Measurements from ENCODE around the gene CINP. TPM values are rescaled to one million over a fixed set of nuclear protein-coding genes. Genes with fewer than 3 reads are reported as not detected.

Gene CINP
- total RNA-seq, 2 donors from 2014 or later = 32.5 to 36.5 TPM

DNA sequence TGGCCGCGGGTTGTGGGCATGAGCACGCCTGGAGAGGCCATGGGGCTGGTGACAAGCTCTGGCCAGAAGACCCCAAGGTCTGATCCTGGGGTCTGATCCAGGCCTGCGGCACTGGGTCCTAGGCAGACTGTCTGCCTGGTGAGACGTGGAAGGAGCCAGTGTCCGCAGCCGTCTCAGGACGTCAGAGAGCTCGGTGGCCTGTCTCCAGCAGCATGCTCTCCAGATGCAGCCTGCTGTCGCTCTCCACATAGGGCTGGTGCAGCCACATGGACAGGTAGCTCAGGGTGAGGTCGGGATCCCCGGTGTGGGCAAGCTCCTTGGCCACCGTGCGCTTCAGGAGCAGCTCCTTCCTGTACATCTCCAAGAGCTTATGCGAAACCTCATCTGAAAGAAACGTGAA, 14.3 kb downstream of the CINP start:
- ATAC-seq (ENCODE audit: insufficient number of reproducible peaks, low FRiP score, low read depth) (no peak), DNase-seq (ENCODE audit: low spot score) (no peak)
- Histone ChIP-seq H3K27ac (no peak overlapping the region), H3K36me3 (peaks cover 47% of the 10 kb centered on the region), H3K9me3 (no peaks in the 10 kb centered on the region), H3K4me3 (no peak overlapping the region), H3K27me3 (replicated peaks; ENCODE audit: insufficient read depth) (no peaks in the 10 kb centered on the region), H3K4me1 (ENCODE audit: control insufficient read depth in 1 of 2, low read depth in 2 of 2) (peaks cover 0 to 8% of the 10 kb centered on the region in 2 donors)
- TF ChIP-seq, protein P1, sequence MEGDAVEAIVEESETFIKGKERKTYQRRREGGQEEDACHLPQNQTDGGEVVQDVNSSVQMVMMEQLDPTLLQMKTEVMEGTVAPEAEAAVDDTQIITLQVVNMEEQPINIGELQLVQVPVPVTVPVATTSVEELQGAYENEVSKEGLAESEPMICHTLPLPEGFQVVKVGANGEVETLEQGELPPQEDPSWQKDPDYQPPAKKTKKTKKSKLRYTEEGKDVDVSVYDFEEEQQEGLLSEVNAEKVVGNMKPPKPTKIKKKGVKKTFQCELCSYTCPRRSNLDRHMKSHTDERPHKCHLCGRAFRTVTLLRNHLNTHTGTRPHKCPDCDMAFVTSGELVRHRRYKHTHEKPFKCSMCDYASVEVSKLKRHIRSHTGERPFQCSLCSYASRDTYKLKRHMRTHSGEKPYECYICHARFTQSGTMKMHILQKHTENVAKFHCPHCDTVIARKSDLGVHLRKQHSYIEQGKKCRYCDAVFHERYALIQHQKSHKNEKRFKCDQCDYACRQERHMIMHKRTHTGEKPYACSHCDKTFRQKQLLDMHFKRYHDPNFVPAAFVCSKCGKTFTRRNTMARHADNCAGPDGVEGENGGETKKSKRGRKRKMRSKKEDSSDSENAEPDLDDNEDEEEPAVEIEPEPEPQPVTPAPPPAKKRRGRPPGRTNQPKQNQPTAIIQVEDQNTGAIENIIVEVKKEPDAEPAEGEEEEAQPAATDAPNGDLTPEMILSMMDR (IDR thresholded peaks at IDR 0.05) = no peak

DNA sequence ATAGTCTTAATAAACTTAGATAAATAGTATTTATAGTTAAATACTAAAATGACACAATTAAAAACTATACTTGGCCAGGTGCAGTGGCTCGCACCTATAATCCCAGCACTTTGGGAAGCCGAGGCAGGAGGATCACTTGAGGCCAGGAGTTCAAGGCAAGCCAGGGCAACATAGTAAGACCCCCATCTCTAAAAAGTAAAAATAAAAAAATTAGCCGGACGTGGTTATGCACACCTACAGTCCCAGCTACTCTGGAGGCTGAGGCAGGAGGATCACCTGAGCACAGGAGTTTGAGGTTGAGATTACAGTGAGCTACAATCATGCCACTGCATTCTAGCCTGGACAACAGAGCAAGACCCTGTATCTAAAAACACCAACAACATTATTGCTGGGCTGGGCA, 16.0 kb downstream of the CINP start:
- Histone ChIP-seq H3K4me3 (no peak overlapping the region), H3K27me3 (replicated peaks; ENCODE audit: insufficient read depth) (no peaks in the 10 kb centered on the region), H3K36me3 (peaks cover 50% of the 10 kb centered on the region), H3K9me3 (no peaks in the 10 kb centered on the region), H3K27ac (no peak overlapping the region), H3K4me1 (ENCODE audit: control insufficient read depth in 1 of 2, low read depth in 2 of 2) (peaks cover 0 to 2% of the 10 kb centered on the region in 2 donors)
- TF ChIP-seq, protein P1 (IDR thresholded peaks at IDR 0.05) = no peak
- ATAC-seq (ENCODE audit: insufficient number of reproducible peaks, low FRiP score, low read depth) (no peak), DNase-seq (ENCODE audit: low spot score) (no peak)

DNA sequence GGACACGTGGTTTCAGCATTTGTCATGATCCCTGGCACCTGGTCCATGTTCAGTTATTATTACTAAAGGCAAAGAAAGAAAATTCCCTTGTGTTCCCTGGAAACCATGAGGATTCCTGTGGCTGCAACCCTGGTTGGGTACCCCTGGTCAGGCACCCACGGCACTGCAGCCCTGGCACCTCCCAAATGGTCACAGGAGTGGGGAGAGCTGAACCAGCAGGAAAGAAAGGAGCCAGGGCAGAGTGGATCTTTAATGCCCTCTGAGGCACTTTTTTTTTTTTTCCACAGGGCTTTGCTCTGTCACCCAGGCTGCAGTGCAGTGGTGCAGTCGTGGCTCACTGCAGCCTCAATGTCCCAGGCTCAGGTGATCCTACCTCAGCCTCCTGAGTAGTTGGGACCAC, 17.5 kb downstream of the CINP start:
- TF ChIP-seq, protein P1 (IDR thresholded peaks at IDR 0.05) = no peak

DNA sequence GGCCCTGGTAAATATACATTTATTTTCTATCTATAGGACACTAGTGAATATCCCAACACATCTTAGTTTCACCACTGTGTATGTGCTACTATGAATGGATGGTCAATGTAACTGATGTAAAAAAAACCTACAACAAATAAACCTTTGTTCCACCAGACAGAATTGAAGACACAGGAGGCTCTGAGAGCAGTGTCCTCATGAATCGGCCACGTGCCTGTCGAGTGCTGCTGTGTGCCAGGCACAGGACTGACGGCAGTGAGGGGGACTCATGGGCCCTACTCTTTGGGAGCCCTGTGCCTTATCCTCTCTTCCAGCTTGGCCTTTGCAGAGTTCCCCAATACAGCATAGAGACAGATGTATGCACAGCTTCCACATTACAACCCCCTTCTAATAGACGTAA, 18.2 kb downstream of the CINP start:
- H3K36me3 ChIP-seq = peaks cover 49% of the 10 kb centered on the region
- ATAC-seq (ENCODE audit: insufficient number of reproducible peaks, low FRiP score, low read depth) (no peak), DNase-seq (ENCODE audit: low spot score) (no peak)

More for the DNA sequence above, 17.5 kb downstream of the CINP start:
- no peak overlapping the region for H3K27ac ChIP-seq
- H3K36me3 ChIP-seq = peaks cover 50% of the 10 kb centered on the region
- ATAC-seq (ENCODE audit: insufficient number of reproducible peaks, low FRiP score, low read depth) = no peak
- no peak for DNase-seq (ENCODE audit: low spot score)
- no peaks in the 10 kb centered on the region for H3K27me3 ChIP-seq (replicated peaks; ENCODE audit: insufficient read depth)
- H3K4me3 ChIP-seq = no peak overlapping the region
- no peaks in the 10 kb centered on the region for H3K4me1 ChIP-seq (ENCODE audit: control insufficient read depth in 1 of 2, low read depth in 2 of 2)
- H3K9me3 ChIP-seq = no peaks in the 10 kb centered on the region

DNA sequence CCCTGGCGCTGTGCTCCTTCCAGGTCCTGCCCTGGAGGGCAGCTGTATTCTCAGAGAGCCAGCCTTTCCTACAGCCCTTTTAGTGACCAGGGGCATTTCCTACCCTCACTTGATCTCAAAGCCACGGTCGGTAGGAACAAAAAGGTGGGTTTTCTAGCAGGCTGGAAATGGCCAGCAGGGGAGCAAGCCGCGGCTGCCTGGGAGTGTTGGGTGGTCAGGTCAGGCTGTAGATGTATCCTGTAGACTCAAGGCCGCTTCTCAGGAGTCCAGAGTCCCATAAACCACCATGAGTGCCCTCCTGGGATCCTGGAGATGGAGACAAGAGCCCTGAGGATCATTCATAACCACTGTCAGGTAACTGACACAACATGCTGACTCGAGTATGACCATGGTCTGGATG, 18.6 kb downstream of the CINP start:
- Histone ChIP-seq H3K36me3 (peaks cover 46% of the 10 kb centered on the region), H3K4me1 (ENCODE audit: control insufficient read depth in 1 of 2, low read depth in 2 of 2) (no peaks in the 10 kb centered on the region), H3K27me3 (replicated peaks; ENCODE audit: insufficient read depth) (no peaks in the 10 kb centered on the region), H3K27ac (no peak overlapping the region), H3K9me3 (no peaks in the 10 kb centered on the region), H3K4me3 (no peak overlapping the region)
- TF ChIP-seq, protein P1 (IDR thresholded peaks at IDR 0.05) = no peak
- no peak for DNase-seq (ENCODE audit: low spot score)
- ATAC-seq (ENCODE audit: insufficient number of reproducible peaks, low FRiP score, low read depth) = no peak

More for the DNA sequence above, 18.2 kb downstream of the CINP start:
- H3K9me3 ChIP-seq = no peaks in the 10 kb centered on the region
- no peak overlapping the region for H3K27ac ChIP-seq
- H3K4me3 ChIP-seq = no peak overlapping the region
- H3K4me1 ChIP-seq (ENCODE audit: control insufficient read depth in 1 of 2, low read depth in 2 of 2) = no peaks in the 10 kb centered on the region
- no peaks in the 10 kb centered on the region for H3K27me3 ChIP-seq (replicated peaks; ENCODE audit: insufficient read depth)
- TF ChIP-seq, protein P1 (IDR thresholded peaks at IDR 0.05) = no peak

Measured in thoracic aorta (tissue), 2 donors.